Endothelial cell of umbilical vein (primary cell): ENCODE data around the gene IDH3A. TPM values are rescaled to one million over a fixed set of nuclear protein-coding genes. Genes with fewer than 3 reads are reported as not detected.

ENCODE experiments used
- BruUV-seq: library from RNA; stranded (reverse); fragments of 400-500 nt; replicated peaks from 2 replicates; lab custom pipeline; 2021; lab: Mats Ljungman, UMichigan
- CTCF ChIA-PET: fragments of 300-600, 350-600 bp; sonication (Branson Sonifier 250); formaldehyde crosslinking; loops from one replicate; lab custom pipeline; 2021; ENCODE audit warnings: antibody characterized with exemption, inconsistent platforms; lab: Charles Lee
- POLR2A ChIA-PET: fragments of 300-600, 350-600 bp; sonication (Branson Sonifier 250); formaldehyde crosslinking; loops from one replicate; lab custom pipeline; 2021; ENCODE audit warnings: antibody characterized with exemption, inconsistent platforms; lab: Charles Lee
- DNase-seq: peaks from one replicate; pipeline ENCODE4 v3.0.0-alpha.2; 2011; ENCODE audit warnings: low read depth, low spot score
- FAIRE-seq: peaks from 2 replicates; lab custom pipeline; 2011; peaks lifted over from hg19 to GRCh38; lab: Jason Lieb, UNC
- H2AFZ ChIP-seq: 2 replicates; pipeline ENCODE4 v1.6.0; 2012; ENCODE audit warnings: low read depth, low read length, control low read depth, inconsistent platforms
- H3K27ac ChIP-seq: 2 replicates; pipeline ENCODE4 v1.5.1; 2011; ENCODE audit warnings: low read depth, mild to moderate bottlenecking, control low read depth, low read length, moderate library complexity; ENCODE audit not compliant: insufficient read depth
- H3K27me3 ChIP-seq, 2 experiments: 2 replicates each; pipeline versions ENCODE4 v1.6.0 to v1.6.1; 2011; ENCODE audit warnings: low read length in 2 of 2, mixed read lengths in 1 of 2; ENCODE audit not compliant: control insufficient read depth in 2 of 2, insufficient read depth in 2 of 2
- H3K36me3 ChIP-seq, 2 experiments: 2 replicates in 1 of 2; 3 replicates in 1 of 2; pipeline ENCODE4 v1.5.1; 2011; ENCODE audit warnings: low read length in 2 of 2, mild to moderate bottlenecking in 1 of 2, moderate library complexity in 1 of 2; ENCODE audit not compliant: control insufficient read depth in 2 of 2, insufficient read depth in 2 of 2; ENCODE audit errors: extremely low read depth in 1 of 2
- H3K4me1 ChIP-seq: 3 replicates; pipeline ENCODE4 v1.5.1; 2011; ENCODE audit warnings: mild to moderate bottlenecking, low read length; ENCODE audit not compliant: control insufficient read depth, insufficient read depth; ENCODE audit errors: extremely low read depth
- H3K4me2 ChIP-seq: 2 replicates; pipeline ENCODE4 v1.6.1; 2011; ENCODE audit warnings: low read length, control low read depth, mixed read lengths; ENCODE audit not compliant: insufficient read depth
- H3K4me3 ChIP-seq, 3 experiments: fragments of 200-600 bp in 1 of 3; sonication (generic), shearing (Covaris generic) in 1 of 3; replicated peaks in 1 of 3; 2 replicates each; pipeline ENCODE4 v1.5.1; 2011 to 2016; ENCODE audit warnings: control low read depth in 3 of 3, low read length in 3 of 3, mild to moderate bottlenecking in 2 of 3, inconsistent platforms in 1 of 3, low read depth in 1 of 3, moderate library complexity in 1 of 3; ENCODE audit not compliant: insufficient read depth in 1 of 3
- H3K79me2 ChIP-seq: 2 replicates; pipeline ENCODE4 v1.6.0; 2012; ENCODE audit warnings: low read length, inconsistent platforms; ENCODE audit not compliant: control insufficient read depth, insufficient read depth
- H3K9ac ChIP-seq: replicated peaks from 2 replicates; pipeline ENCODE3; 2011; ENCODE audit warnings: low read length, control low read depth; ENCODE audit not compliant: insufficient read depth; ENCODE audit errors: extremely low read depth
- H3K9me1 ChIP-seq: replicated peaks from 3 replicates; pipeline ENCODE4 v1.6.0; 2011; ENCODE audit warnings: mild to moderate bottlenecking, low read length; ENCODE audit not compliant: control insufficient read depth, insufficient read depth; ENCODE audit errors: extremely low read depth
- H3K9me3 ChIP-seq: replicated peaks from 2 replicates; pipeline ENCODE4 v1.5.1; 2012; ENCODE audit warnings: low read length, inconsistent platforms; ENCODE audit not compliant: control insufficient read depth, insufficient read depth
- H4K20me1 ChIP-seq: replicated peaks from 2 replicates; pipeline ENCODE3; 2011; ENCODE audit warnings: mild to moderate bottlenecking, low read length; ENCODE audit not compliant: control insufficient read depth, insufficient read depth; ENCODE audit errors: extremely low read depth
- CTCF ChIP-seq, 2 donors: IDR thresholded peaks; 1 replicate in 1 of 2; 2 replicates in 1 of 2; pipeline ENCODE4 v1.5.1; 2011; ENCODE audit warnings: low read length in 2 of 2, mild to moderate bottlenecking in 2 of 2, moderate library complexity in 2 of 2, control low read depth in 1 of 2, inconsistent platforms in 1 of 2, low read depth in 1 of 2; ENCODE audit not compliant: insufficient read depth in 1 of 2; ENCODE audit errors: extremely low read depth in 1 of 2
- EZH2 ChIP-seq: IDR thresholded peaks from 2 replicates; pipeline ENCODE4 v1.6.1; 2012; ENCODE audit warnings: borderline replicate concordance, low read depth, mild to moderate bottlenecking, moderate library complexity, low read length, inconsistent platforms; ENCODE audit not compliant: severe bottlenecking
- FOS ChIP-seq: IDR thresholded peaks from 2 replicates; pipeline ENCODE4 v1.6.1; 2011; ENCODE audit warnings: mild to moderate bottlenecking, low read length, moderate library complexity, borderline replicate concordance; ENCODE audit not compliant: insufficient read depth
- GATA2 ChIP-seq: IDR thresholded peaks from 2 replicates; pipeline ENCODE4 v1.7.0; 2011; ENCODE audit warnings: low read depth, mild to moderate bottlenecking, moderate library complexity, mixed read lengths, low read length; ENCODE audit not compliant: insufficient read length, insufficient read depth
- JUN ChIP-seq: IDR thresholded peaks from 2 replicates; pipeline ENCODE4 v1.6.1; 2011; ENCODE audit warnings: borderline replicate concordance, low read depth; ENCODE audit not compliant: insufficient read length, insufficient read depth
- MAX ChIP-seq: IDR thresholded peaks from 2 replicates; pipeline ENCODE4 v1.6.1; 2011; ENCODE audit not compliant: insufficient read depth, insufficient read length
- MYC ChIP-seq: IDR thresholded peaks from one replicate; pipeline ENCODE4 v1.6.1; 2011; ENCODE audit warnings: mild to moderate bottlenecking, low read depth, low read length
- POLR2A ChIP-seq: IDR thresholded peaks from 2 replicates; pipeline ENCODE4 v1.6.1; 2012; ENCODE audit warnings: low read depth, mild to moderate bottlenecking, control low read depth, low read length
- POLR2AphosphoS5 ChIP-seq: IDR thresholded peaks from 2 replicates; pipeline ENCODE4 v1.6.1; 2012; ENCODE audit warnings: low read depth, mild to moderate bottlenecking, control low read depth, low read length, moderate library complexity; ENCODE audit not compliant: insufficient read depth
- dilution Hi-C: fragments of 300-500 bp; cut with MboI; formaldehyde crosslinking; loops from one replicate; pipeline ENCODE4 v1.15.0; 2019; ENCODE audit warnings: low sequenced_read_pairs; ENCODE audit not compliant: extremely low pct_ligation_motif_present
- intact Hi-C: fragments of 100-400 bp; cut with micrococcal nuclease; formaldehyde crosslinking; loops from one replicate; pipeline ENCODE4 v1.10.0; 2022
- polyA plus RNA-seq, 4 experiments: library from polyadenylated mRNA; depleted of rRNA in 3 of 4; stranded (reverse) in 3 of 4; unstranded in 1 of 4; fragments of >200 nt; gene quantifications; 2 replicates each; pipeline versions ENCODE4 v1.2.1 to v1.2.3, GENCODE V29; 2011 to 2012; ENCODE audit warnings: missing spikeins in 1 of 4
- total RNA-seq: library from RNA; stranded (reverse); gene quantifications from 2 replicates; pipeline ENCODE4 v1.2.3, GENCODE V29; 2021

The IDH3A gene
- total and polyA plus RNA-seq, 2 donors (not counting 3 experiments of a cell fraction or from before 2014, with no cell fraction given): 35.5 to 63.9 TPM

- FAIRE-seq: no peak
- intact Hi-C loops: no loop called here
- Histone ChIP-seq H3K4me3 (no peak overlapping the region), H3K27me3 (peaks cover 6 to 7% of the 10 kb centered on the region in 2 experiments), H3K9me3 (no peaks in the 10 kb centered on the region), H3K9me1 (no peaks in the 10 kb centered on the region), H3K4me1 (no peaks in the 10 kb centered on the region), H3K79me2 (no peaks in the 10 kb centered on the region), H3K4me2 (no peak overlapping the region), H3K36me3 (no peaks in the 10 kb centered on the region), H2AFZ (no peak overlapping the region), H3K9ac (no peak overlapping the region), H4K20me1 (no peaks in the 10 kb centered on the region), H3K27ac (no peak overlapping the region)
- CTCF ChIA-PET: no interaction called here
- TF ChIP-seq EZH2 (no peak), MAX (no peak), FOS (no peak), POLR2A (no peak), MYC (no peak), GATA2 (no peak), POLR2AphosphoS5 (no peak), JUN (no peak), CTCF (IDR thresholded peaks at IDR 0.05; ENCODE audit: extremely low read depth in 1 of 2, insufficient read depth in 1 of 2, low read depth in 1 of 2, low read length in 2 of 2) (no peak)
- dilution Hi-C loops: no loop called here
- BruUV-seq: no TSS peak
- DNase-seq: no peak
- POLR2A ChIA-PET: no interaction called here
Observed at GRCh38 chr15:78220713-78221112, 71.6 kb downstream of the IDH3A start.

Other genes with a start within 250 kb of the IDH3A start
- 45.4 and 46.1 TPM in 2 replicates for gene TBC1D2B, start 71.7 kb upstream of the IDH3A start, total RNA-seq
- 30.1 and 30.8 TPM in 2 replicates for gene TBC1D2B, start 71.7 kb upstream of the IDH3A start, polyA plus RNA-seq
- not detected in 2 replicates for gene SH2D7, start 56.8 kb upstream of the IDH3A start, total RNA-seq
- gene SH2D7, start 56.8 kb upstream of the IDH3A start, polyA plus RNA-seq: not detected in 2 replicates
- 2.5 and 4.0 TPM in 2 replicates for gene CIB2, start 17.9 kb upstream of the IDH3A start, total RNA-seq
- gene CIB2, start 17.9 kb upstream of the IDH3A start, polyA plus RNA-seq: 6.4 and 7.7 TPM in 2 replicates
- not detected in 2 replicates for gene ACSBG1, start 85.2 kb downstream of the IDH3A start, total RNA-seq
- gene ACSBG1, start 85.2 kb downstream of the IDH3A start, polyA plus RNA-seq: not detected in 2 replicates
- 20.2 and 21.3 TPM in 2 replicates for gene DNAJA4, start 115.2 kb downstream of the IDH3A start, total RNA-seq
- gene DNAJA4, start 115.2 kb downstream of the IDH3A start, polyA plus RNA-seq: 15.4 and 17.3 TPM in 2 replicates
- 49.0 and 49.7 TPM in 2 replicates for gene SKIC8, start 150.2 kb downstream of the IDH3A start, total RNA-seq
- 74.0 and 95.0 TPM in 2 replicates for gene SKIC8, start 150.2 kb downstream of the IDH3A start, polyA plus RNA-seq
- gene CRABP1, start 191.0 kb downstream of the IDH3A start, total RNA-seq: not detected in 2 replicates
- 0.11 TPM in 1 of 2 replicates, not detected in the other for gene CRABP1, start 191.0 kb downstream of the IDH3A start, polyA plus RNA-seq